IPS DF 6.9 (cell line): ENCODE data around the gene EMC8.

Source experiments
- DNase-seq: peaks from one replicate; pipeline ENCODE4 v3.0.0-alpha.2; 2013; ENCODE audit warnings: low read depth, low spot score
- H3K27ac ChIP-seq: one replicate; pipeline ENCODE4 v1.5.1; 2013; ENCODE audit warnings: low read length, control low read depth
- H3K27me3 ChIP-seq: 2 replicates; pipeline ENCODE4 v1.6.1; 2013; ENCODE audit warnings: mild to moderate bottlenecking, low read length; ENCODE audit not compliant: control insufficient read depth, insufficient read depth
- H3K36me3 ChIP-seq: 2 replicates; pipeline ENCODE4 v1.6.1; 2013; ENCODE audit warnings: low read length; ENCODE audit not compliant: control insufficient read depth, insufficient read depth
- H3K4me1 ChIP-seq: 2 replicates; pipeline ENCODE4 v1.6.1; 2013; ENCODE audit warnings: low read length; ENCODE audit not compliant: control insufficient read depth, insufficient read depth
- H3K4me3 ChIP-seq: 2 replicates; pipeline ENCODE4 v1.5.1; 2013; ENCODE audit warnings: mild to moderate bottlenecking, low read length
- H3K9me3 ChIP-seq: 2 replicates; pipeline ENCODE4 v1.6.1; 2013; ENCODE audit warnings: low read length, inconsistent platforms; ENCODE audit not compliant: control insufficient read depth, insufficient read depth
- WGBS: extraction: QIAGEN DNeasy Blood & Tissue Kit; methylation state at CpG from one replicate; pipeline ENCODE4 v1.1.7; 2013; ENCODE audit warnings: mixed read lengths, missing lambda C conversion rate; ENCODE audit not compliant: insufficient read length, insufficient coverage; 5-methylcytosine and 5-hydroxymethylcytosine counted together

The EMC8 gene

DNA sequence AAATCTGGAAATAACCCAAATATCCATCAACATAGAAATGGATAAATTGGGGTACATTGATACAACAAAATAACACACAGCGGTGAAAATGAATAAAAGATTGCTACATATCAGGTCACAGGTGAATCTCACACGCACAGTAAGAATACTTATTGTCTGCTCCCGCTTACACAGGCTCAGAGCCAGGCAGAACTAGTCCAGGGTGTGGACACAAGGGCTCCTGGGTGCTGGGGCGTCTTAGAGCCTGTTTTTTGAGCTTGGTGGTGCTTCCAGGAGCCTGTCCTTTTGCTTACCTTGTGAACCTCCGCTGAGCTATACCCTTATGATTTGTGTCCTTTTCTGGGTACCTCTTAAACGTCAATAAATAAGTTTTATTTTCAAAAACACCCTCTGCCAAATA is 28.6 kb downstream of the EMC8 start:
- no CpG with 5 or more reads among the region's 6 CpGs for WGBS
- no peak overlapping the region for H3K4me3 ChIP-seq
- no peaks in the 10 kb centered on the region for H3K9me3 ChIP-seq
- peaks cover 7% of the 10 kb centered on the region; the same call in 1 of the 2 replicates for H3K4me1 ChIP-seq
- no peaks in the 10 kb centered on the region for H3K27me3 ChIP-seq
- no peak overlapping the region for H3K27ac ChIP-seq
- DNase-seq = no peak
- no peaks in the 10 kb centered on the region for H3K36me3 ChIP-seq

DNA sequence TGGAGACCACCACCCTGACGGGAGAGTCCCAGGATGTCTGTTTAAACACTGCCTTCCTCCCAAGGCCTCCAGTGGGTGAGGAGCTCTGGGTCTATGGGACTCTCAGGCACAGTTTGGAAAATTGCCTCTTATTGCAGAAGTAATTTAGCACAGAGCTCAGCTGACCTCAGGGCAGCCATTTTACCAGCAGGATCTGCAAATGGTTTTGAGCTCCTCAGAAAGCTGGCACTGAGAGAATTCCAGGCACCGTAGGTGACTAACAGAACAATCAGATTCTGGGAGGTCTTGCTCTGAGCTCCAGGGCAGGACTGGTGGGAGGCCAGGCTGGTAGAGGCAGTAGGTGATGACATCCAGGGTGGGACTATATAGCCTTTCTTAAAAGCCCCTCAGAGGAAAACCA is 31.1 kb downstream of the EMC8 start:
- H3K4me3 ChIP-seq = no peak overlapping the region
- no peaks in the 10 kb centered on the region for H3K27me3 ChIP-seq
- no CpG with 5 or more reads among the region's 2 CpGs for WGBS
- H3K36me3 ChIP-seq = no peaks in the 10 kb centered on the region
- DNase-seq = no peak
- no peaks in the 10 kb centered on the region for H3K9me3 ChIP-seq
- H3K4me1 ChIP-seq = peaks cover 7% of the 10 kb centered on the region; the same call in 1 of the 2 replicates
- H3K27ac ChIP-seq = no peak overlapping the region

DNA sequence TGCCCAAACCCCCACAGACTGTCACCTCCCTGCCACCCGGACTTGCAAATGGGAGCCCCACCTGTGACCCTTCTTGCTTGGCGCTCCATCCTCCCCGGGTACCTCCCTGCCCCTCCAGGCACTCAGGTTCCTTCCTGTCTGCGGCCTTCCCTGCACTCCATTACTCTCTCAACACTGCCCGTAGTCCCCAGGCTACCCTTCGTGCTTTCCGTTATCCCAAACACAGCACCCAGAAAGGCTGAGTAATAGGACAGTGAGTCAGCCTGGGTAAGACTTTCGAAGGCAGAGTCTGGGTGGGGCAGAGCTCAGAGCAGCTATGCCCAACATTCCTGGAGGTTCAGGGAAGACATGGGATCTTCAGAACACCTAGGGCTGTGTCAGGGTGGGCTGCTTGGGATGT is 31.8 kb downstream of the EMC8 start:
- H3K27ac ChIP-seq = no peak overlapping the region
- H3K9me3 ChIP-seq = no peaks in the 10 kb centered on the region
- peaks cover 7% of the 10 kb centered on the region; the same call in 1 of the 2 replicates for H3K4me1 ChIP-seq
- H3K27me3 ChIP-seq = no peaks in the 10 kb centered on the region
- no peaks in the 10 kb centered on the region for H3K36me3 ChIP-seq
- whole genome bisulfite sequencing = no CpG with 5 or more reads among the region's 8 CpGs
- no peak for DNase-seq
- H3K4me3 ChIP-seq = no peak overlapping the region

DNA sequence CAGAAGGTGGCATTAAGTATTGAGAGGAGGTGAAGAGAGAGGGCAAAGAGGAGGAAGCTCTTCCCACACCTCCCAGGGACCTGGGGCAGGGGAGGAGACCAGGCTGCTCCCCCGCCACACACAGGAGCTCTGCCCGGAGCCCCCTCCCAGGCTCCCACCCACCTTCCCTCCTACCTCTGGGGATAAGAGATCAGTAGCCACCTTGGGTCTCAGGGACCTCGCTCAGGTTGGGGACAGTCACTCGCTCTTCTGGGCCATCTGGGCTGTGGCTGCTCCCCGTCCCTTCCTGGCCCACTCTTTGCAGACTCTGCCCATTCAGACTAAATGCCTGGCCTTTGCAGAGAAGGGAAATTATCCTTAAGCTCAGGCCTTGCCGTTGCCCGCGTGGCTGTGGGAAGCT is 33.6 kb downstream of the EMC8 start:
- Histone ChIP-seq H3K27me3 (no peaks in the 10 kb centered on the region), H3K27ac (no peak overlapping the region), H3K9me3 (no peaks in the 10 kb centered on the region), H3K36me3 (no peaks in the 10 kb centered on the region), H3K4me3 (no peak overlapping the region), H3K4me1 (peaks cover 7% of the 10 kb centered on the region; the same call in 1 of the 2 replicates)
- no peak for DNase-seq
- no CpG with 5 or more reads among the region's 8 CpGs for WGBS

DNA sequence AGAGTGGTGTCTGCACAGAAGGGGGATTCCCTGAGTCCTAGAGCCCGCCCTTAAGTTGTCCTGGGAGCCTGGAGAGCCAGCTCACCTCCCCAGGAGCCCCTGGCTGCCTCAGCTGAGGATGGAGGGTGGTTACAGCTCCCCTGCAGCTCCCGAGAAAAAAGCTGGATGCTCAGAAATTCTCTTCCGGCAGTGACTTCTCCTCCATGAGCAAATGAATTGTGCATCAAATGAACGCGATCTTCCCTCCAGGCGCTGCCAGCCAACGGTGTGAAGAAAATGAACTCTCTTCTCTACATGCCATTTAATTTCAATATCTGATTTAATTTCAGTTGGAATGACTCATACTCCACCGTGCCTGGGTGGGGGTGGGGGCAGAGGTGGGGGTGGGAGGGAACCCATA is 34.1 kb downstream of the EMC8 start:
- no peak overlapping the region for H3K4me3 ChIP-seq
- DNase-seq = no peak
- no peak overlapping the region for H3K27ac ChIP-seq
- no peaks in the 10 kb centered on the region for H3K27me3 ChIP-seq
- WGBS = no CpG with 5 or more reads among the region's 8 CpGs
- no peaks in the 10 kb centered on the region for H3K9me3 ChIP-seq
- no peaks in the 10 kb centered on the region for H3K36me3 ChIP-seq
- peaks cover 7% of the 10 kb centered on the region; the same call in 1 of the 2 replicates for H3K4me1 ChIP-seq

DNA sequence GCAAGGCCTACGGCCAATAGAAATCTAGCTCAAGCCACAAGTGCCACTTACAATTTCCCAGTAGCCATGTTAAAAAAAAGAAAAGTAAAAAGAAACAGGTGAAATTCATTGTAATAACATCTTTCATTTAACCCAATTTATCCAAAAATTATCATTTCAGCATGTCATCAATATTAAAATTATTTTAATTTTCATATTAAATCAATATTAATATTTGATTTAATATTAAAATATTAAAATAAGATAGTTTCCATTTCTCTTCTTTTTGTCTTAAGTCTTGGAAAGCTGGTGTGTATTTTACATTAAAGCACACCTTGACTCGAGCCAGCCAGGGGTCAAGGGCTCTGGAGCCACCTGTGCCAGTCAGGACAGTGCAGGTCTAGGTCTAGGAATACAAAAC is 35.7 kb downstream of the EMC8 start:
- Histone ChIP-seq H3K27me3 (no peaks in the 10 kb centered on the region), H3K4me3 (no peak overlapping the region), H3K27ac (no peak overlapping the region), H3K4me1 (peaks cover 7% of the 10 kb centered on the region; the same call in 1 of the 2 replicates), H3K9me3 (no peaks in the 10 kb centered on the region), H3K36me3 (no peaks in the 10 kb centered on the region)
- DNase-seq = no peak
- no CpG with 5 or more reads among the region's 2 CpGs for WGBS

DNA sequence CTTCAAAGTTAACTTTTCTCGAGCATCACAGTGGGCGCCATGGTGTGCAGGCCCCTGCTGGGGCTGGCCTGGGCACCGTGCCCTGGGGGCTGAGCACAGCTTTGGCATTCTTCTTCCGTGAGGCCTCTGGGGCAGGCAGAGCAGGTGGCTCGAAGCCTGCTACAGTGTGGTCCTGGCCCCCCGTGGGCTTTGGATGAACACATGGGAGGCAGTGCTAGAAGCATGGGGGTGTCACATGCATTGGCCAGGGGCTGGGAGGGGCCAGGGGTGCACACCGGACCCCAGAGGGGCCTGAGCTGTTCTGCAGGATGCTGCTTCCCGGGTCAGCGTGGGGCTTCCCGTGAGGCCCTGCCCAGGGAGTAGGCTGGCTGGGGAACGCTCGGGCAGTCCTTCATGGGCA is 36.4 kb downstream of the EMC8 start:
- Histone ChIP-seq H3K9me3 (no peaks in the 10 kb centered on the region), H3K4me1 (peaks cover 1% of the 10 kb centered on the region; the same call in 1 of the 2 replicates), H3K27me3 (no peaks in the 10 kb centered on the region), H3K27ac (no peak overlapping the region), H3K36me3 (no peaks in the 10 kb centered on the region), H3K4me3 (no peak overlapping the region)
- WGBS = no CpG with 5 or more reads among the region's 12 CpGs
- DNase-seq = no peak

DNA sequence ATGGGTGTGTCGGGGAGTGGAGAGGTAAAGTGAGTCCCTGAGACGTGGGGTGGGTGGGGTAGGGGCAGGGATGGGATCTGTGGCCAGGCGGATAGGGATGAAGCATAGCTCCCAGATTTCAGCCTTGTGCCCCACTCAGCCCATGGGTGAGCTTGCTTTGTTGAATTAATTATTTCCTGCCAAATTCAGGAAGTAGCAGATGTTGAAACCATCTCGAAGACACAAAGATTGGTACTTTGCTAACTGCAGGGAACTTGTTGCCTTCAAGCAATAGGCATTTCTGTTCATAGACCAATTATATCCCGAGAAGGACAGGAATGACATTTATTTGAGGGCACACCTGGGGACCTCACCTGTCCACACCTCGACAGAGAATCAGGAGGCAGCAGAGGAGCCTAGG is 37.5 kb downstream of the EMC8 start:
- Histone ChIP-seq H3K4me1 (no peaks in the 10 kb centered on the region), H3K36me3 (no peaks in the 10 kb centered on the region), H3K4me3 (no peak overlapping the region), H3K27me3 (no peaks in the 10 kb centered on the region), H3K9me3 (no peaks in the 10 kb centered on the region), H3K27ac (no peak overlapping the region)
- no peak for DNase-seq
- no CpG with 5 or more reads among the region's 6 CpGs for WGBS

DNA sequence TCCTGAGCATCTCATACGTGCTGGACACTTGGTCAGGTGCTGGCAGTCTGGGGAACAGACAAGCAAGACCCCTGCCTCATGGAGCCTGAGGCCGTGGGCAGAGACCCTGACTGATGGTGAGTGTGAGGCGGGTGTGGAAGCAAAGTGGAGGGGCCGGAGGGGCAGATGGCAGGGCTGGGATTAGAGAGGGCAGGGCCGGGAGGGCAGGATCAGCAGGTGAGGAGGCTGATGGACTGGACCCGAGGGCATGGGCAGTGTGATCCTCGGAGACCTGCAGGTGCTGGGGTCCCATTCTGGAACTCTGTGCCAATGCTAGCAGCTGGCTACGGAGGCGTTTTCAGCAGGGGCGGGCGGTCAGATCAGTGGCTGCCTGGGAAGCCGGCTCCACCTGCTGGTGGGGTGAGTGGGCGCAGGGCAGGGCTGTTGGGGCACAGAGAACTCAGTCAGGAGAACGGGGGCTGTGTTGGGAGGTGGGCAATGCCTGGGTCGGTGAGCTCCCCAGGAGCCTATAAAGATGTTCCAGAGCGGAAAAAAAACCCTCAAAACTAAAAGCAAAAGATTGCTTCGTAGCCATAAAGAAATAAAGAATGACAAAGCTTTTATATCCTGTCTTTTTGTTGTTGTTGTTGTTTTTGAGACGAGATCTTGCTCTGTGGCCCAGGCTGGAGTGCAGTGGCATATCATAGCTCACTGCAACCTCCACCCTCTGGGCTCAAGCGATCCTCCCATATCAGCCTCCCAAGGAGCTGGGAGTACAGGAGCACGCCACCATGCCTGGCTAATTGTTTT is 39.5 kb downstream of the EMC8 start:
- no CpG with 5 or more reads among the region's 20 CpGs for WGBS
- H3K27ac ChIP-seq = no peak overlapping the region
- H3K36me3 ChIP-seq = no peaks in the 10 kb centered on the region
- no peak overlapping the region for H3K4me3 ChIP-seq
- DNase-seq = no peak
- no peaks in the 10 kb centered on the region for H3K27me3 ChIP-seq
- no peaks in the 10 kb centered on the region for H3K4me1 ChIP-seq
- H3K9me3 ChIP-seq = no peaks in the 10 kb centered on the region

DNA sequence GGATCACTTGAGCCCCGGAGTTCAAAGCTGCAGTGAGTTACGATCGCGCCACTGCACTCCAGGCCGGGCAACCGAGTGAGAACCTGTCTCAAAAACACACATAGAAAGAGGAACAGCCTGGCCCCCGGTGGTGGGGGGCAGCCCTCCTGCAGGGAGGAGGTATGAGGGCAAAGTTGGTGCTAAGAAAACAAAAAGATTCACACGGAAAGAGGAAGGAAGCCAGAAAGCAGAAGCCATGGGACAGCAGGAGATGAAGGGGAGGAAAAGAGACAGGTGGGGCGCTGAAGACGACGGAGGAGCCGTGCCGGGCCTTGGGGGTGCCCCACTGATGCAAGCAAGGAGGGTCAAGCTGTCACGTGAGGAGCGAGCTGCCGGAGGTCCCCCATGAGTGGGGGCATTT is 40.2 kb downstream of the EMC8 start:
- no peak for DNase-seq
- Histone ChIP-seq H3K27ac (no peak overlapping the region), H3K9me3 (no peaks in the 10 kb centered on the region), H3K27me3 (no peaks in the 10 kb centered on the region), H3K4me1 (no peaks in the 10 kb centered on the region; the same call in 1 of the 2 replicates), H3K36me3 (no peaks in the 10 kb centered on the region), H3K4me3 (no peak overlapping the region)
- WGBS = no CpG with 5 or more reads among the region's 16 CpGs

DNA sequence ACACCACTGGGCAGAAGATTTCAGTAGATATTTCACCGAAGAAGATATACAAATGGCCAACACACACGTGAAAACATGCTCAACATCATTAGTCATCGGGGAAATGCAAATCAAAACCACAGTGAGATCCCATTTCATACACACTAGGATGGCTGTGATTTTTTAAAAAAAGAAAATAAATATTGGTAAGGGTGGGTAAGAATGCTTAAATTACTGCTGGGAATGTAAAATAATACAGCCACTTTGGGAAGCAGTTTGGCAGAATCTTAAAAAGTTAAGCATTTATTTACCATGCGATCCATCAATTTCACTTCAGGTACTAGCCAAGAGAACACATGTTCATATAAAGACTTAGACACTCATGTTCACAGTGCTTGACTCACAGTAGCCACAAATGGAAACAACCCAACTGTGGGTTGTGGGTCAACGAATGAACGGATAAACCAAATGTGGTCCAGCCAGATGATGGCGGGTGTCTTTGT is 42.0 kb downstream of the EMC8 start:
- no CpG with 5 or more reads among the region's 7 CpGs for WGBS
- no peak overlapping the region for H3K27ac ChIP-seq
- no peak for DNase-seq
- peaks cover 4% of the 10 kb centered on the region for H3K4me1 ChIP-seq
- no peaks in the 10 kb centered on the region for H3K36me3 ChIP-seq
- no peaks in the 10 kb centered on the region for H3K27me3 ChIP-seq
- no peak overlapping the region for H3K4me3 ChIP-seq
- no peaks in the 10 kb centered on the region for H3K9me3 ChIP-seq
